Transverse colon (tissue), 4 donors: ENCODE data around the gene PRDM2.

ENCODE experiments used
- CTCF ChIP-seq, 5 experiments: fragments of 200-600 bp in 3 of 5; fragments of 450-650 bp in 2 of 5; sonication (generic) in 3 of 5; IDR thresholded peaks; 1 replicate in 2 of 5; 2 replicates in 3 of 5; pipeline ENCODE4 v1.5.1; 2016 to 2017; ENCODE audit warnings: antibody characterized with exemption in 5 of 5, inconsistent platforms in 3 of 5, mild to moderate bottlenecking in 2 of 5, moderate library complexity in 1 of 5
- POLR2A ChIP-seq: fragments of 450-650 bp; IDR thresholded peaks from one replicate; pipeline ENCODE4 v1.6.1; 2016; ENCODE audit warnings: antibody characterized with exemption, mild to moderate bottlenecking, moderate library complexity
- POLR2AphosphoS5 ChIP-seq, 3 donors: sonication (generic); formaldehyde crosslinking; IDR thresholded peaks; one replicate each; pipeline ENCODE4 v1.6.1; 2016; ENCODE audit warnings: antibody characterized with exemption in 3 of 3

DNA sequence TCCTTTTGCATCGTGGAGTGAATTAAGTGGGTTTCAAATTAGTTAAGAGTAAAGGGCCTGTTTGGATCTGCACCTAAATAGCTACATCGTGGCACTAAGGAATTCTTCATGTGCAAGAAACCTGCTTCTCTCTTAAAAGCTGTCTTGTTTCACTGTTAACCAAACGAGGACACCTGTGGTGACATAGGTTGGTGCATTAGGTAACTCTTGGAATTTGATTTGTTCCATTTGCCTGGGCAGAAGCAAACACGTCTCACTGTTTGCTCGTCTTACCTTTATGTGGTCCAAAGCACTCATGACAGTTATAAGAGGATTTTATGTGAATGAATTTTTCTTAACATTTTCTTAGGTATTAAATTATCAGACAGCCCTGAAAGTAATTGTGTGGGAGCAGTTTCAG is 60.9 kb downstream of the PRDM2 start:
- TF ChIP-seq CTCF (IDR thresholded peaks at IDR 0.05) (no peak), POLR2A (no peak), POLR2AphosphoS5 (IDR thresholded peaks at IDR 0.05) (no peak)
